Astrocyte of the spinal cord (primary cell): ENCODE results near the gene ABCC11.

Experiments
- DNase-seq: peaks from one replicate; pipeline ENCODE4 v3.0.0; 2011; ENCODE audit warnings: low read depth, low spot score
- H3K4me3 ChIP-seq: 2 replicates; pipeline ENCODE4 v1.5.1; 2011; ENCODE audit warnings: low read depth, mild to moderate bottlenecking, low read length, moderate library complexity
- in situ Hi-C: cut with HindIII; loops from 2 replicates; pipeline ENCODE4 v1.10.0; 2017; ENCODE audit warnings: low sequenced_read_pairs
- TF ChIP-seq, protein P1 (sequence below): IDR thresholded peaks from 2 replicates; pipeline ENCODE4 v1.5.1; 2012; ENCODE audit warnings: low read depth, mild to moderate bottlenecking, low read length, inconsistent platforms

The ABCC11 gene

DNA sequence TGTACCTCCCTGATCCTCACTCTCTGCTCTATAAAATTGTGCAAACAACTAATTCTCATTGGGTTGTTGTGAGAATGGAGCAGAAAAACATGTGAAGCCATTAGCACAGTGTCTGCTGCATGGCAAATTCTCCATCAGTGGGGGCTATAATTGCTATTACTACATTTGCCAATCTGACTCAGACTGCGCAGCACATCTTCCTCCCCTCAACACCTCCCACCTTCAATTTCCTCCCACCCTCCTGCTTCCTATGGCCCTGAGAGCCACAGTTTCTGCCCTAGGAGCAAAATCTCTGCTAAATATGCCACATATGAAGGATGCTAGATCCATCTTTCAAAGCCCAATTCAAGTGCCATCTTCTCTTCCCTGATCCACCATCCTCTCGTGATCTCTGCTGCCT is 128.5 kb downstream of the ABCC11 start:
- TF ChIP-seq, protein P1, sequence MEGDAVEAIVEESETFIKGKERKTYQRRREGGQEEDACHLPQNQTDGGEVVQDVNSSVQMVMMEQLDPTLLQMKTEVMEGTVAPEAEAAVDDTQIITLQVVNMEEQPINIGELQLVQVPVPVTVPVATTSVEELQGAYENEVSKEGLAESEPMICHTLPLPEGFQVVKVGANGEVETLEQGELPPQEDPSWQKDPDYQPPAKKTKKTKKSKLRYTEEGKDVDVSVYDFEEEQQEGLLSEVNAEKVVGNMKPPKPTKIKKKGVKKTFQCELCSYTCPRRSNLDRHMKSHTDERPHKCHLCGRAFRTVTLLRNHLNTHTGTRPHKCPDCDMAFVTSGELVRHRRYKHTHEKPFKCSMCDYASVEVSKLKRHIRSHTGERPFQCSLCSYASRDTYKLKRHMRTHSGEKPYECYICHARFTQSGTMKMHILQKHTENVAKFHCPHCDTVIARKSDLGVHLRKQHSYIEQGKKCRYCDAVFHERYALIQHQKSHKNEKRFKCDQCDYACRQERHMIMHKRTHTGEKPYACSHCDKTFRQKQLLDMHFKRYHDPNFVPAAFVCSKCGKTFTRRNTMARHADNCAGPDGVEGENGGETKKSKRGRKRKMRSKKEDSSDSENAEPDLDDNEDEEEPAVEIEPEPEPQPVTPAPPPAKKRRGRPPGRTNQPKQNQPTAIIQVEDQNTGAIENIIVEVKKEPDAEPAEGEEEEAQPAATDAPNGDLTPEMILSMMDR: no peak

DNA sequence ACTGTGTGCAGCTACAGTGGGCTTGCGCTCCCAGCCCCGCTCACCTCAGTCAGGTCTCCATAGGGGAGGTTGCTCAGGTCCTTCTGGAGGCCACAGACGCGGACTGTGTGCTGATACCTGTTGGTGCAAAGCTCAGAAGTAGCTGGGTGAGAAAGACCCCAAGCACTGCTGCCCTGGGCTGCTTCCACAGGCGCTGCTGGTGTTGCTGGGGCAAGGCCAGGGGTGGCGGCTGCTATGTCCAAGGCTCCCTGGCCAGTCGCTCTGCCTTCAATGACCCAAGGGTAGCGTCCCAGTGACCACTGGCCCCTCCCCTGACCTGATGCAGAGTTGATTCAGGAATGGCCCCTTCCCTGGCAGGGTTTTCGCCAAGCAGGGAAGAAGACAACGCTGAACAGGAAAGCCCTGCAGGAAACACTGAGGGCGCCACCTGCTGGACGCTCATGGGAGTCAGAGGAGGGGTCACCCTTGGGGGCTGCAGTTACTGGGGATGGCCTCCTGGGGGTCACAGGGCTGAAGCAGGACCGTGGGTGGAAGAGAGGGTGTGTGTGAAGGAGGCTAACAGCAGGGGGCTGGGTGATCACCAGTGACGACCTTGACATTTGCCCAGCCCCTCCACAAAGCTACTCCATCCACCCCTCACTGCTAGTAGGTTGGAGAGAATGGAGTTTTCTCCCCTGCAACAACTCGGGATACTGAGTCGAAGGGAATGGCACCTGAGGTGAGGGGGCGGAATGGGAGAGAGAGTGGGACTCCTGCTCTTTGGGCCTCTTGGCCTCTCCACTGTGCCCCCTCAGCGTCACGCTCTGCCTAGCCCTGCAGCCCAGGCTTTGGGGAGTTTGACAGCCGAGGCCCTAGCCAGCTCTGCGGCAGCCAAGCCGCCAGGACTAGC is 129.9 kb downstream of the ABCC11 start:
- in situ Hi-C loops: no loop called here
- DNase-seq: peak; percentile 33
- no peak overlapping the region for H3K4me3 ChIP-seq
- TF ChIP-seq, protein P1: peak; percentile 72

More for the DNA sequence above, 128.5 kb downstream of the ABCC11 start:
- H3K4me3 ChIP-seq: no peak overlapping the region
- DNase-seq: no peak
- in situ Hi-C loops: no loop called here
